ENCODE measurements around the gene PTGS1. TPM values are rescaled to one million over a fixed set of nuclear protein-coding genes. Genes with fewer than 3 reads are reported as not detected.

The PTGS1 gene
- 0.16 and 1.4 TPM in 2 replicates for total RNA-seq

GRCh38 chr9:122370869-122371755 lies at the start of gene PTGS1:
Gene PTGS1, plus strand, starts transcription at chr9:122371024. Its CDS starts 61 bp downstream, at chr9:122371085.

Other genes with a start within 250 kb of the PTGS1 start
- gene NDUFA8, start 211.2 kb upstream of the PTGS1 start, total RNA-seq: 24.9 and 35.7 TPM in 2 replicates
- not detected in 2 replicates for gene MORN5, start 211.1 kb upstream of the PTGS1 start, total RNA-seq
- under 0.01 and 0.13 TPM in 2 replicates for gene LHX6, start 142.1 kb upstream of the PTGS1 start, total RNA-seq
- 6.2 and 9.0 TPM in 2 replicates for gene RBM18, start 106.2 kb upstream of the PTGS1 start, total RNA-seq
- 24.7 and 31.3 TPM in 2 replicates for gene MRRF, start 106.1 kb upstream of the PTGS1 start, total RNA-seq
- not detected in 2 replicates for gene OR1J1, start 106.9 kb downstream of the PTGS1 start, total RNA-seq
- not detected in 2 replicates for gene OR1J2, start 139.8 kb downstream of the PTGS1 start, total RNA-seq
- not detected in 2 replicates for gene OR1J4, start 148.1 kb downstream of the PTGS1 start, total RNA-seq
- gene OR1N1, start 156.3 kb downstream of the PTGS1 start, total RNA-seq: not detected in 2 replicates
- gene OR1N2, start 182.1 kb downstream of the PTGS1 start, total RNA-seq: not detected in 2 replicates
- gene OR1L8, start 212.4 kb downstream of the PTGS1 start, total RNA-seq: not detected in 2 replicates
- gene OR1Q1, start 243.7 kb downstream of the PTGS1 start, total RNA-seq: not detected in 2 replicates